HEK293T (cell line): ENCODE results near the gene TSPOAP1.

Experiments
- CTCF ChIA-PET: fragments of 350-600 bp; formaldehyde crosslinking; extraction: SDS; loops from one replicate; lab custom pipeline; 2021; ENCODE audit warnings: antibody characterized with exemption, inconsistent platforms; lab: Yijun Ruan, JAX
- POLR2A ChIA-PET: fragments of 350-600 bp; formaldehyde crosslinking; extraction: SDS; loops from one replicate; lab custom pipeline; 2020; ENCODE audit warnings: antibody characterized with exemption, inconsistent platforms; lab: Yijun Ruan, JAX
- DNase-seq: peaks from one replicate; pipeline ENCODE4 v3.0.0; 2012; ENCODE audit warnings: mixed read lengths; ENCODE audit errors: extremely low spot score
- ARNT ChIP-seq: fragments of 450-650 bp; IDR thresholded peaks from 2 replicates; pipeline ENCODE4 v1.6.1; 2017; ENCODE audit warnings: mild to moderate bottlenecking
- BHLHE40 ChIP-seq: fragments of 450-650 bp; IDR thresholded peaks from 2 replicates; pipeline ENCODE4 v1.6.1; 2016; ENCODE audit warnings: mild to moderate bottlenecking, moderate library complexity, borderline replicate concordance
- CTBP1 ChIP-seq: fragments of 450-650 bp; IDR thresholded peaks from 2 replicates; pipeline ENCODE4 v1.6.1; 2016; ENCODE audit warnings: borderline replicate concordance
- ELF4 ChIP-seq: fragments of 450-650 bp; IDR thresholded peaks from 2 replicates; pipeline ENCODE4 v1.6.1; 2017; ENCODE audit warnings: antibody characterized with exemption
- FOXA1 ChIP-seq: fragments of 450-650 bp; IDR thresholded peaks from 2 replicates; pipeline ENCODE4 v1.6.1; 2016; ENCODE audit warnings: mild to moderate bottlenecking
- FOXK2 ChIP-seq: fragments of 450-650 bp; IDR thresholded peaks from 2 replicates; pipeline ENCODE4 v1.6.1; 2016; ENCODE audit warnings: mild to moderate bottlenecking
- FOXM1 ChIP-seq: fragments of 450-650 bp; IDR thresholded peaks from 2 replicates; pipeline ENCODE4 v1.6.1; 2017; ENCODE audit warnings: mild to moderate bottlenecking, borderline replicate concordance
- HDGF ChIP-seq: fragments of 450-650 bp; IDR thresholded peaks from 2 replicates; pipeline ENCODE4 v1.6.1; 2017; ENCODE audit warnings: antibody characterized with exemption, borderline replicate concordance
- L3MBTL2 ChIP-seq: fragments of 450-650 bp; conservative IDR thresholded peaks from 2 replicates; pipeline ENCODE4 v1.6.1; 2016; ENCODE audit warnings: mild to moderate bottlenecking
- LEF1 ChIP-seq: fragments of 450-650 bp; IDR thresholded peaks from 2 replicates; pipeline ENCODE4 v1.6.1; 2017; ENCODE audit warnings: mild to moderate bottlenecking, borderline replicate concordance
- NFRKB ChIP-seq: fragments of 450-650 bp; IDR thresholded peaks from 2 replicates; pipeline ENCODE4 v1.6.1; 2016; ENCODE audit warnings: mild to moderate bottlenecking, moderate library complexity
- PKNOX1 ChIP-seq: fragments of 450-650 bp; IDR thresholded peaks from 2 replicates; pipeline ENCODE4 v1.6.1; 2016
- SP1 ChIP-seq: fragments of 450-650 bp; IDR thresholded peaks from 2 replicates; pipeline ENCODE4 v1.6.1; 2017
- SUZ12 ChIP-seq: fragments of 450-650 bp; IDR thresholded peaks from 2 replicates; pipeline ENCODE4 v1.6.1; 2016; ENCODE audit warnings: mild to moderate bottlenecking
- TARDBP ChIP-seq: fragments of 450-650 bp; IDR thresholded peaks from 2 replicates; pipeline ENCODE4 v1.6.1; 2016
- ZNF384 ChIP-seq: fragments of 450-650 bp; IDR thresholded peaks from 2 replicates; pipeline ENCODE4 v1.6.1; 2016

Gene TSPOAP1

GRCh38 chr17:58320570-58321323 lies 7.8 kb downstream of the TSPOAP1 start:
- CTCF ChIA-PET, result no interaction called here
- POLR2A ChIA-PET, result interaction anchor here (1.9 to 3.6 kb wide), 2 partner anchors 32 to 96 kb away, joined by 4 to 26 read pairs; partner anchors contain the start of genes RNF43 and SUPT4H1
- TF ChIP-seq BHLHE40, result no peak
- TF ChIP-seq FOXA1, result no peak
- no peak for TF ChIP-seq CTBP1
- no peak for TF ChIP-seq ARNT
- no peak for TF ChIP-seq L3MBTL2
- TF ChIP-seq FOXM1, result no peak
- TF ChIP-seq TARDBP, result no peak
- TF ChIP-seq NFRKB, result no peak
- no peak for TF ChIP-seq SP1
- TF ChIP-seq FOXK2, result no peak
- TF ChIP-seq SUZ12, result no peak
- no peak for TF ChIP-seq HDGF
- no peak for TF ChIP-seq ZNF384
- no peak for DNase-seq

- DNase-seq, result no peak
- POLR2A ChIA-PET, result interaction anchor here (3.6 kb wide), 1 partner anchor 32 kb away, joined by 26 read pairs; the partner anchor contains the start of gene SUPT4H1
- CTCF ChIA-PET, result no interaction called here
- no peak for TF ChIP-seq BHLHE40
Measured at GRCh38 chr17:58320163-58320558, 8.4 kb downstream of the TSPOAP1 start.

- DNase-seq, result no peak
- POLR2A ChIA-PET, result interaction anchor here (0.8 kb wide), 1 partner anchor 33 kb away, joined by 4 read pairs; the partner anchor contains the start of gene SUPT4H1
- TF ChIP-seq L3MBTL2, result no peak
- TF ChIP-seq PKNOX1, result no peak
- TF ChIP-seq FOXM1, result no peak
- TF ChIP-seq FOXK2, result no peak
- TF ChIP-seq SP1, result no peak
- no peak for TF ChIP-seq BHLHE40
- TF ChIP-seq FOXA1, result no peak
- CTCF ChIA-PET, result interaction anchor here (0.8 kb wide), 1 partner anchor 139 kb away, joined by 3 read pairs; no protein-coding TSS in a partner anchor
Measured at GRCh38 chr17:58319173-58320162, 9.1 kb downstream of the TSPOAP1 start.

- POLR2A ChIA-PET, result interaction anchor here (0.8 to 1.0 kb wide), 2 partner anchors 33 to 99 kb away, joined by 3 to 4 read pairs; partner anchors contain the start of genes RNF43 and SUPT4H1
Measured at GRCh38 chr17:58318627-58319172, 9.9 kb downstream of the TSPOAP1 start.

GRCh38 chr17:58318065-58318481 lies 10.5 kb downstream of the TSPOAP1 start:
- no peak for TF ChIP-seq HDGF
- no peak for TF ChIP-seq FOXM1
- no peak for TF ChIP-seq ZNF384
- TF ChIP-seq L3MBTL2, result no peak
- no peak for TF ChIP-seq BHLHE40
- TF ChIP-seq ARNT, result no peak
- TF ChIP-seq CTBP1, result no peak
- no peak for TF ChIP-seq ELF4
- no peak for TF ChIP-seq LEF1
- TF ChIP-seq TARDBP, result no peak
- TF ChIP-seq SP1, result no peak
- TF ChIP-seq PKNOX1, result no peak
- DNase-seq, result no peak
- ChIA-PET CTCF (interaction anchor here (0.7 to 1.7 kb wide), 26 partner anchors 8 to 188 kb away, joined by 3 to 17 read pairs (median 4); partner anchors contain the start of genes RNF43 and SUPT4H1), POLR2A (interaction anchor here (0.8 to 1.8 kb wide), 7 partner anchors 26 to 201 kb away, joined by 3 to 27 read pairs (median 4); partner anchors contain the start of genes RNF43 and SUPT4H1)

More at GRCh38 chr17:58318627-58319172, 9.9 kb downstream of the TSPOAP1 start:
- CTCF ChIA-PET, result interaction anchor here (0.8 to 1.6 kb wide), 2 partner anchors 108 to 140 kb away, joined by 3 to 8 read pairs; no protein-coding TSS in a partner anchor
- no peak for DNase-seq
- TF ChIP-seq PKNOX1 (no peak), LEF1 (no peak), L3MBTL2 (no peak), NFRKB (no peak), BHLHE40 (no peak), HDGF (no peak), ELF4 (no peak), FOXM1 (no peak), TARDBP (no peak), SUZ12 (no peak), SP1 (no peak), FOXK2 (no peak), ARNT (no peak)
